Panc1 (cell line): ENCODE data around the gene GAS2.

Source experiments
- CTCF ChIP-seq: fragments of 450-650 bp; IDR thresholded peaks from 2 replicates; pipeline ENCODE4 v1.5.1; 2017; ENCODE audit warnings: mild to moderate bottlenecking
- POLR2AphosphoS5 ChIP-seq: IDR thresholded peaks from 2 replicates; pipeline ENCODE4 v1.6.1; 2012; ENCODE audit warnings: mild to moderate bottlenecking, low read depth, low read length, moderate library complexity
- REST ChIP-seq, 2 experiments: IDR thresholded peaks; 2 replicates each; pipeline ENCODE4 v1.6.1; 2011 to 2012; ENCODE audit warnings: low read depth in 2 of 2, control low read depth in 1 of 2, low read length in 1 of 2, mild to moderate bottlenecking in 1 of 2, moderate library complexity in 1 of 2; ENCODE audit not compliant: insufficient read depth in 1 of 2
- SIN3A ChIP-seq: IDR thresholded peaks from 2 replicates; pipeline ENCODE4 v1.6.1; 2012; ENCODE audit warnings: low read depth, mild to moderate bottlenecking, low read length, moderate library complexity, borderline replicate concordance; ENCODE audit not compliant: insufficient read depth
- TCF7L2 ChIP-seq: IDR thresholded peaks from 2 replicates; pipeline ENCODE4 v1.6.1; 2011; ENCODE audit warnings: mild to moderate bottlenecking, low read depth, low read length, inconsistent platforms

- TF ChIP-seq CTCF = no peak
- TF ChIP-seq POLR2AphosphoS5 = no peak
- no peak for TF ChIP-seq SIN3A
- no peak for TF ChIP-seq REST (IDR thresholded peaks at IDR 0.05; ENCODE audit: insufficient read depth in 1 of 2, low read depth in 2 of 2, low read length in 1 of 2)
- TF ChIP-seq TCF7L2 = no peak
Measured at GRCh38 chr11:22713336-22713735, 46.9 kb downstream of the GAS2 start.
